B cell (primary cell): ENCODE measurements around the gene RFXAP. TPM values are rescaled to one million over a fixed set of nuclear protein-coding genes. Genes with fewer than 3 reads are reported as not detected.

Experiments used
- ATAC-seq: fragments of 200-7000 bp; cut with Tn5 transposase; one replicate; pipeline ENCODE4 v1.10.0; 2021; ENCODE audit warnings: low read depth, mild to moderate bottlenecking, moderate number of reproducible peaks, moderate library complexity
- CTCF ChIA-PET: fragments of 350-600 bp; sonication (Branson Sonifier 250); formaldehyde crosslinking; loops from one replicate; lab custom pipeline; 2021; ENCODE audit warnings: antibody characterized with exemption, inconsistent platforms; lab: Charles Lee
- POLR2A ChIA-PET: fragments of 350-600 bp; sonication (Branson Sonifier 250); formaldehyde crosslinking; loops from one replicate; lab custom pipeline; 2021; ENCODE audit warnings: antibody characterized with exemption; lab: Charles Lee
- DNase-seq: peaks from one replicate; pipeline ENCODE4 v3.0.0; 2013
- H2AFZ ChIP-seq: 2 replicates; pipeline ENCODE4 v1.6.1; 2012; ENCODE audit warnings: mild to moderate bottlenecking, low read depth, low read length; ENCODE audit not compliant: insufficient read depth, poor library complexity, severe bottlenecking
- H3K27ac ChIP-seq, 2 donors: 1 replicate in 1 of 2; 2 replicates in 1 of 2; pipeline ENCODE4 v1.5.1; 2012 to 2013; ENCODE audit warnings: low read length in 2 of 2, mild to moderate bottlenecking in 2 of 2, moderate library complexity in 1 of 2
- H3K27me3 ChIP-seq, 4 experiments: fragments of 200-600 bp in 1 of 4; sonication (generic) in 1 of 4; replicated peaks in 1 of 4; 1 replicate in 2 of 4; 2 replicates in 2 of 4; pipeline versions ENCODE4 v1.6.1 to v1.7.0; 2013 to 2016; ENCODE audit warnings: low read length in 3 of 4, mild to moderate bottlenecking in 2 of 4, mixed read lengths in 1 of 4, moderate library complexity in 1 of 4; ENCODE audit not compliant: insufficient read depth in 4 of 4, control insufficient read depth in 3 of 4; ENCODE audit errors: control extremely low read depth in 1 of 4
- H3K36me3 ChIP-seq, 2 experiments: replicated peaks in 1 of 2; 1 replicate in 1 of 2; 2 replicates in 1 of 2; pipeline versions ENCODE4 v1.6.1 to v1.7.1; 2013; ENCODE audit warnings: low read length in 1 of 2; ENCODE audit not compliant: insufficient read depth in 2 of 2, control insufficient read depth in 1 of 2; ENCODE audit errors: control extremely low read depth in 1 of 2, extremely low read depth in 1 of 2
- H3K4me1 ChIP-seq, 2 donors: fragments of 200-600 bp in 1 of 2; sonication (generic) in 1 of 2; 1 replicate in 1 of 2; 2 replicates in 1 of 2; pipeline versions ENCODE4 v1.5.1 to v1.6.1; 2013 to 2017; ENCODE audit warnings: low read length in 2 of 2; ENCODE audit not compliant: control insufficient read depth in 2 of 2, insufficient read depth in 2 of 2
- H3K4me2 ChIP-seq: replicated peaks from 2 replicates; pipeline ENCODE3; 2012; ENCODE audit warnings: mild to moderate bottlenecking, low read depth, low read length; ENCODE audit not compliant: poor library complexity, severe bottlenecking
- H3K4me3 ChIP-seq, 5 experiments: fragments of 200-600 bp in 1 of 5; sonication (generic) in 1 of 5; 1 replicate in 3 of 5; 2 replicates in 2 of 5; pipeline versions ENCODE4 v1.5.1 to v1.7.0; 2011 to 2016; ENCODE audit warnings: low read length in 4 of 5, mild to moderate bottlenecking in 4 of 5, low read depth in 2 of 5, control low read depth in 1 of 5, moderate library complexity in 1 of 5; ENCODE audit not compliant: insufficient read depth in 1 of 5; ENCODE audit errors: control extremely low read depth in 1 of 5, extremely low read depth in 1 of 5
- H3K79me2 ChIP-seq: fragments of 200-600 bp; sonication (generic); one replicate; pipeline ENCODE4 v1.6.0; 2016; ENCODE audit warnings: low read length; ENCODE audit not compliant: control insufficient read depth, insufficient read depth
- H3K9ac ChIP-seq: fragments of 200-600 bp; sonication (generic); 2 replicates; pipeline ENCODE4 v1.6.1; 2017; ENCODE audit warnings: mild to moderate bottlenecking, low read length, moderate library complexity
- H3K9me3 ChIP-seq, 3 donors: one replicate each; pipeline versions ENCODE4 v1.6.1 to v1.7.1; 2013; ENCODE audit warnings: low read length in 2 of 3; ENCODE audit not compliant: control insufficient read depth in 2 of 3, insufficient read depth in 1 of 3; ENCODE audit errors: control extremely low read depth in 1 of 3
- H4K20me1 ChIP-seq: 2 replicates; pipeline ENCODE4 v1.6.0; 2012; ENCODE audit warnings: mild to moderate bottlenecking, low read length; ENCODE audit not compliant: insufficient read depth, control insufficient read depth, poor library complexity, severe bottlenecking
- H3K27ac Mint-ChIP-seq: one replicate; pipeline ENCODE4 v1.8.0; 2021; ENCODE audit warnings: mixed read lengths
- H3K27me3 Mint-ChIP-seq: one replicate; pipeline ENCODE4 v1.8.0; 2021; ENCODE audit warnings: mixed read lengths
- H3K4me1 Mint-ChIP-seq: one replicate; pipeline ENCODE4 v1.8.0; 2021; ENCODE audit warnings: mixed read lengths
- H3K4me3 Mint-ChIP-seq: one replicate; pipeline ENCODE4 v1.8.0; 2021; ENCODE audit warnings: mixed read lengths
- H3K9me3 Mint-ChIP-seq: one replicate; pipeline ENCODE4 v1.8.0; 2022; ENCODE audit warnings: mixed read lengths; ENCODE audit not compliant: insufficient read depth
- EZH2 ChIP-seq: IDR thresholded peaks from 2 replicates; pipeline ENCODE4 v1.6.1; 2012; ENCODE audit warnings: borderline replicate concordance, low read depth, mild to moderate bottlenecking, moderate library complexity, low read length; ENCODE audit not compliant: insufficient read depth, poor library complexity, severe bottlenecking
- WGBS: methylation state at CpG from one replicate; pipeline ENCODE4 v1.1.5; 2013; ENCODE audit warnings: missing lambda C conversion rate; ENCODE audit not compliant: insufficient coverage; 5-methylcytosine and 5-hydroxymethylcytosine counted together
- intact Hi-C: fragments of 100-400 bp; cut with micrococcal nuclease; formaldehyde crosslinking; loops from one replicate; pipeline ENCODE4 v1.10.0; 2022
- polyA plus RNA-seq: library from polyadenylated mRNA; depleted of rRNA; stranded (reverse); fragments of >200 nt; gene quantifications from 2 replicates; pipeline ENCODE4 v1.2.3, GENCODE V29; 2012
- total RNA-seq, 2 donors: library from RNA; stranded (reverse); fragments of 120-200 nt in 1 of 2; gene quantifications; 1 replicate in 1 of 2; 2 replicates in 1 of 2; pipeline versions ENCODE4 v1.2.3 to v1.2.4, GENCODE V29; 2013 to 2022
- TF ChIP-seq, protein P1 (sequence below): fragments of 200-600 bp; IDR thresholded peaks from one replicate; pipeline ENCODE4 v1.8.0; 2022; ENCODE audit warnings: antibody characterized with exemption, mild to moderate bottlenecking

Gene RFXAP
- total and polyA plus RNA-seq, 2 donors (not counting 1 experiment from before 2014, with no cell fraction given) = 6.6 to 13.5 TPM

DNA sequence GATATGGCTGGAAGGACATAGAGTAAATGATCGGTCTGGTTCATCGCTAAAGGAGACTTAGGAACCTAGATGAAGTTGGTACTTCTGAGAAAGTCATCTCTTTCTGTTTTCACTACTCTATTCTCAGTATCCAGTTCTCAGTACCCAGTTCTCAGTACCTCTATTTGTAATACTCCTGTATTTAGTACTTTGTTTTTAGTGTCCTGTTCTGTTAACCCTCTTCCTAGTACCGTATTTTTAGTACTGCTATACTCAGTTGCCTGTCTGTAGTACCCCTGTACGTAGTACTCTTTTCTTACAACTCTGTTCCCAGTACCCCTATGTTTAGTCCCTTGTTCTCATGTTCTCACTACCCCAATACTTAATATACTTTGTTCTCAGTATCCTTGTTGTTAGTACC is 1.2 kb downstream of the RFXAP start:
- Histone ChIP-seq H3K9me3 (no peaks in the 10 kb centered on the region), H2AFZ (peak overlapping the region; percentile 98), H3K79me2 (peaks cover 48% of the 10 kb centered on the region), H3K27ac (no peak overlapping the region), H3K27me3 (no peaks in the 10 kb centered on the region), H3K4me3 (peak overlapping the region; percentile 54 to 96 (median 69)), H3K4me2 (peak overlapping the region; percentile 93), H3K9ac (peak overlapping the region; percentile 69), H3K4me1 (peaks cover 19 to 22% of the 10 kb centered on the region in 2 donors), H3K36me3 (peaks cover 0 to 3% of the 10 kb centered on the region in 2 experiments), H4K20me1 (peaks cover 13% of the 10 kb centered on the region)
- H3K9me3 Mint-ChIP-seq = no peaks in the 10 kb centered on the region
- peaks cover 4% of the 10 kb centered on the region for H3K27me3 Mint-ChIP-seq
- DNase-seq (no peak), ATAC-seq (no peak)
- CTCF ChIA-PET = no interaction called here
- no peak for TF ChIP-seq EZH2
- TF ChIP-seq, protein P1, sequence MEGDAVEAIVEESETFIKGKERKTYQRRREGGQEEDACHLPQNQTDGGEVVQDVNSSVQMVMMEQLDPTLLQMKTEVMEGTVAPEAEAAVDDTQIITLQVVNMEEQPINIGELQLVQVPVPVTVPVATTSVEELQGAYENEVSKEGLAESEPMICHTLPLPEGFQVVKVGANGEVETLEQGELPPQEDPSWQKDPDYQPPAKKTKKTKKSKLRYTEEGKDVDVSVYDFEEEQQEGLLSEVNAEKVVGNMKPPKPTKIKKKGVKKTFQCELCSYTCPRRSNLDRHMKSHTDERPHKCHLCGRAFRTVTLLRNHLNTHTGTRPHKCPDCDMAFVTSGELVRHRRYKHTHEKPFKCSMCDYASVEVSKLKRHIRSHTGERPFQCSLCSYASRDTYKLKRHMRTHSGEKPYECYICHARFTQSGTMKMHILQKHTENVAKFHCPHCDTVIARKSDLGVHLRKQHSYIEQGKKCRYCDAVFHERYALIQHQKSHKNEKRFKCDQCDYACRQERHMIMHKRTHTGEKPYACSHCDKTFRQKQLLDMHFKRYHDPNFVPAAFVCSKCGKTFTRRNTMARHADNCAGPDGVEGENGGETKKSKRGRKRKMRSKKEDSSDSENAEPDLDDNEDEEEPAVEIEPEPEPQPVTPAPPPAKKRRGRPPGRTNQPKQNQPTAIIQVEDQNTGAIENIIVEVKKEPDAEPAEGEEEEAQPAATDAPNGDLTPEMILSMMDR = no peak
- peak overlapping the region; percentile 97 for H3K4me3 Mint-ChIP-seq
- peaks cover 47% of the 10 kb centered on the region for H3K4me1 Mint-ChIP-seq
- H3K27ac Mint-ChIP-seq = peak overlapping the region; percentile 91
- POLR2A ChIA-PET = no interaction called here
- WGBS = 40% methylated on average over 1 of the region's 4 CpGs
- intact Hi-C loops = no loop called here

DNA sequence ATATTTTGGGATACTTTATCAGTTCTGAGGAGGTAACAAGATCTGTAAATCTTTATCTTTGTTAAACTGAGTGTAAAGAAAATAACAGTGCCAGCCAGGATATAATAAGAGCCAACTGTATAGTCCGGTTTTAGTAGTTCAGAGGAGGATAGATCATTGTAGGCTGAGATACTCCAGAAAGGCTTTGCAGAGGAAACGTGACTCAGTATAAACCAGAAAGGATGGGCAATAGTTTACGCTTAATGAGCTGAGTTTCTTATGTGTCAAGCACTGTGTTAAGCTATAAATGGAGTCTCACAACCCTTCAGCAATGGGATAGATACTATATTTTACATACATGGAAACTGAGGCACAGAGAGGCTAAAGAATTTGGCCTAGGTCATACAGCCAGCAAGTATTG is 3.8 kb downstream of the RFXAP start:
- 100% methylated on average over 1 of the region's 3 CpGs for WGBS
- intact Hi-C loops = no loop called here
- Mint-ChIP-seq H3K27ac (no peak overlapping the region), H3K9me3 (no peaks in the 10 kb centered on the region), H3K27me3 (no peaks in the 10 kb centered on the region), H3K4me3 (no peak overlapping the region), H3K4me1 (peaks cover 47% of the 10 kb centered on the region)
- Histone ChIP-seq H3K36me3 (peaks cover 1 to 3% of the 10 kb centered on the region in 2 experiments), H3K4me3 (no peak overlapping the region), H3K27ac (no peak overlapping the region), H3K4me2 (no peak overlapping the region), H2AFZ (no peak overlapping the region), H3K27me3 (no peaks in the 10 kb centered on the region), H3K79me2 (peaks cover 51% of the 10 kb centered on the region), H3K9ac (no peak overlapping the region), H3K9me3 (no peaks in the 10 kb centered on the region), H4K20me1 (peaks cover 13% of the 10 kb centered on the region), H3K4me1 (peaks cover 19 to 22% of the 10 kb centered on the region in 2 donors)
- ATAC-seq = no peak
- ChIA-PET CTCF (interaction anchor here (0.5 kb wide), 1 partner anchor 20 kb away, joined by 3 read pairs; no protein-coding TSS in a partner anchor), POLR2A (no interaction called here)
- DNase-seq = no peak
- no peak for TF ChIP-seq EZH2
- TF ChIP-seq, protein P1 = no peak
